ENCODE data around the gene HOXC9.
A peak's percentile ranks its signal among the peaks of the same experiment; 100 is the strongest.

- TF ChIP-seq CTCF (IDR thresholded peaks at IDR 0.05; ENCODE audit: low read length) (peak; percentile 91), EZH2 (IDR thresholded peaks at IDR 0.05; ENCODE audit: borderline replicate concordance, low read length) (no peak)
These were observed 6.0 kb downstream of the HOXC9 start for GRCh38 chr12:54005853-54006558.

All from OCI-LY1 (cell line).